ENCODE measurements around the gene DOCK4. TPM values are rescaled to one million over a fixed set of nuclear protein-coding genes. Genes with fewer than 3 reads are reported as not detected.
A peak's percentile ranks its signal among the peaks of the same experiment; 100 is the strongest.

Gene DOCK4
- total RNA-seq, 1 donor from 2014 or later = 10.6 TPM

DNA sequence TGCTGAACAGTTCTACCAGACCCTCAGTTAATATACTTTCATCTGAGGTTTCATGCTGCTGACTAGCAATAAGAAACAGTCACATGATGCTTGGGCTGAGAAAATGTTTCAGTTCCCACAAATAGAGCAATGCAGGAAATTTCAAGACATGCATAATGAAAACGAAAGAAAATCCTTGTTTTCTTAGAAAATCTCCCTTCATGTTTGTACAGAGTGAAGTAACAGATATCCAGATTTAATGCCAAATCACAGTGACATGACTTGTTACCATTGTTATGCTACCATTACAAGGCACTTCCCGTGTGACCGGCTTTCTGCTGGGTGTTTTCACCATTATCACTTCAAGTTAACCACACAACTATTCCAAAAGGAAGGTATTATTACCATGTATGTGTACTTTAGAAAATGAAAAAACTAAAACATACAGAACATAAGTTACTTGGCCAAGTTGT lies 121.7 kb downstream of the DOCK4 start:
- TF ChIP-seq, protein P1, sequence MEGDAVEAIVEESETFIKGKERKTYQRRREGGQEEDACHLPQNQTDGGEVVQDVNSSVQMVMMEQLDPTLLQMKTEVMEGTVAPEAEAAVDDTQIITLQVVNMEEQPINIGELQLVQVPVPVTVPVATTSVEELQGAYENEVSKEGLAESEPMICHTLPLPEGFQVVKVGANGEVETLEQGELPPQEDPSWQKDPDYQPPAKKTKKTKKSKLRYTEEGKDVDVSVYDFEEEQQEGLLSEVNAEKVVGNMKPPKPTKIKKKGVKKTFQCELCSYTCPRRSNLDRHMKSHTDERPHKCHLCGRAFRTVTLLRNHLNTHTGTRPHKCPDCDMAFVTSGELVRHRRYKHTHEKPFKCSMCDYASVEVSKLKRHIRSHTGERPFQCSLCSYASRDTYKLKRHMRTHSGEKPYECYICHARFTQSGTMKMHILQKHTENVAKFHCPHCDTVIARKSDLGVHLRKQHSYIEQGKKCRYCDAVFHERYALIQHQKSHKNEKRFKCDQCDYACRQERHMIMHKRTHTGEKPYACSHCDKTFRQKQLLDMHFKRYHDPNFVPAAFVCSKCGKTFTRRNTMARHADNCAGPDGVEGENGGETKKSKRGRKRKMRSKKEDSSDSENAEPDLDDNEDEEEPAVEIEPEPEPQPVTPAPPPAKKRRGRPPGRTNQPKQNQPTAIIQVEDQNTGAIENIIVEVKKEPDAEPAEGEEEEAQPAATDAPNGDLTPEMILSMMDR (conservative IDR thresholded peaks at IDR 0.05; ENCODE audit: low read depth, low read length) = no peak
- no peak for DNase-seq (ENCODE audit: low read depth)
- H3K4me3 ChIP-seq (ENCODE audit: low read depth, low read length) = no peak overlapping the region

DNA sequence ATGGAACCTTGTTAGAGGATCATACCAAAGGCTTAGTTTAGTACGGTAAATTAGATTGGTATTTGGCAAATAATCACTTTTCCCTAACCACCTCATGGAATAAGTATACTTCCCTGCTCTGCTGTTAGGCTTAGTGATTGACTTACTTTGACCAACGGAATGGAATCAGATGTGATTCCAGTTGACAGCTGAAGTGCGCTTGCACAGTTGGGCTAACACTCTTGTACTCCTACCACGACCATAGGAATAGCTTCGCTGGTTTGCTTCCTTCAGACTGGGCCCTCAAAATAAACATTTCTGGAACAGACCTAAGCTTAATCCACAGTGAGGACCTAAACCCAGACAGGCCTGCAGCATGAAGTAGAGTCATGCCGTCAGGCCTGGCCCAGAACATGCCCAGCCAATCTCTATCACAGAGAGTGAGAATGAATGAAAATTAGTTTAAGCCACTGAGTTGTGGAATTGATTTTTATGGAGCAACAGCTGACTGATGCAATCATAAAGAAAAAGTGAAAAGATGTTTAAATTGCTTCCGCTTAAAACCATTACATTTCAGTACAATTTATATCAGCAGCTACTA lies 122.3 kb downstream of the DOCK4 start:
- TF ChIP-seq, protein P1 (conservative IDR thresholded peaks at IDR 0.05; ENCODE audit: low read depth, low read length) = no peak
- no peak for DNase-seq (ENCODE audit: low read depth)

DNA sequence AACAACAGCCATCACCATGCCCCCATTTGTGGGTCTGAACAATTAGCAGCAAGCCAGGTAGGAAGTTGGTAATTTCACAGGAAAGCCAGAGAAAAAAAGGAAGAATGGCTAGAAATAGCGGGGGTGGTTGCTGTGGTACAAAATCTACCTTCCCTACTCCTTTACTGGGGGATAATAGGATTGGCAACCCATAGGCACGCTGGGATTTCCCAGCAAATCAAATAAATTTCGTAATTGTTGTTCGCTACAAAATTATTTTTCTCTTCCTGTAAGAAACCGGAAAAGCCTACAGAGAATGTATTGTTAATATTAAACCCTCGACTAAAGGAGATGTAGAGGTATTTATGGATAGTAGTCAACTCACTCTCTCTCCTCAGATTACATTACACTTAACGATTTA lies 123.9 kb downstream of the DOCK4 start:
- TF ChIP-seq, protein P1 (conservative IDR thresholded peaks at IDR 0.05; ENCODE audit: low read depth, low read length) = no peak
- no peak overlapping the region for H3K4me3 ChIP-seq (ENCODE audit: low read depth, low read length)
- no peak for DNase-seq (ENCODE audit: low read depth)

More for the DNA sequence above, 122.3 kb downstream of the DOCK4 start:
- no peak overlapping the region for H3K4me3 ChIP-seq (ENCODE audit: low read depth, low read length)

DNA sequence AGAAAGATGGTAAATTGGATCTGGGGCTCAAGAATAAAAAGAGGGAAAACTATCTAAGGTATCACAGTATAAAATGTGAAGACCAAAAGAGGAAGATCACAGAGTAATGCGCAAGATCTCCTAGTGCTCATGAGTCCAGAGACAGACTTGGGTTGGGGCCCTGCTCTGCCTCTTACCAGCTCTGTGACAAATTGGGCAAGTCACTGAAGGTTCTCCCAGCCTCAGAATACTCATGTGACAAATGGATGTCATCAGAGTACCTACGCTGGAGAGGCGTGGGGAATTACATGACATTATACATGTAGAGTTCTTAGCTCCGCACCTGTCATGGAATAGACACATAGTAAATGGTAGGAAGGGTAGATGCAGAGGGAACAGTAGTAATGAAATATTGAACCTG lies 124.4 kb downstream of the DOCK4 start:
- DNase-seq (ENCODE audit: low read depth) = no peak
- H3K4me3 ChIP-seq (ENCODE audit: low read depth, low read length) = no peak overlapping the region
- TF ChIP-seq, protein P1 (conservative IDR thresholded peaks at IDR 0.05; ENCODE audit: low read depth, low read length) = no peak

DNA sequence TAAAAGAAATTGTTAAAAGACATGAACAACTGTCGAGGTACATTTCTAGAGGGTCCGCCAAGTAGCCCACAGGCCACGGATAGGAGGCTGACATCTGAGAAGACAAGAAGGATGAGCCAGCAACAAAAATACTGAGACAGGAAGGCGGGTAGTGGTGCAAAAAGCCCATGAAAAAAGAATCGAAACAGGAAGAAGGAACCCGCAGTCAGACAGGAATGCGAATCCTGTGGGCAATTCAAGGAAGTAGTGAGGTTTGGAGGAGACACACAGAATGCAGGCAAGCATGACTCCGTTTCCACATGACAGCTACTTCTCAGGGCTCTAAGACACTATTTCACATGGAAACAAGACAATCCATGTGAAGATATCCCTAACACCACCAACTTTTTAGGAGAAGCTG lies 125.2 kb downstream of the DOCK4 start:
- peak; percentile 59 for DNase-seq (ENCODE audit: low read depth)
- H3K4me3 ChIP-seq (ENCODE audit: low read depth, low read length) = peak overlapping the region; percentile 22
- TF ChIP-seq, protein P1 (conservative IDR thresholded peaks at IDR 0.05; ENCODE audit: low read depth, low read length) = no peak

DNA sequence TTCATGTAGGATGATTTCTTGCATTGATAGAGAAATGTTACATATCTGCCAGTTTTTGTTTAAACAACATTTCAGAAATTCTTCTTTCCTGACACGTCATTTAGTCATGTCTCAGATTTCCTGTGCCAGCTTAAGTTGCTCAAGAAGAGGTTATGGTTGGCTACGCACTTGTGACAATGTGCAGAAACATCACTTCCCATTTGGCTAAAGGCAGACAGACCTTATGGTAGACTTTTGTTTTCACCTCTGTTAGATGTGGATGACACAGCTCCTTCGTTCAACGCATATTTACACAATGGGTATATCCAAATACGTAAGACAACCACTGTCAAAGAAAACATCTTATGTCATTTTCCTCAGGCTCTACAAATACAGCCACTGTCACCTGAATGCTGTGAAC lies 125.8 kb downstream of the DOCK4 start:
- peak; percentile 97 for DNase-seq (ENCODE audit: low read depth)
- H3K4me3 ChIP-seq (ENCODE audit: low read depth, low read length) = peak overlapping the region; percentile 22
- TF ChIP-seq, protein P1 (conservative IDR thresholded peaks at IDR 0.05; ENCODE audit: low read depth, low read length) = no peak

DNA sequence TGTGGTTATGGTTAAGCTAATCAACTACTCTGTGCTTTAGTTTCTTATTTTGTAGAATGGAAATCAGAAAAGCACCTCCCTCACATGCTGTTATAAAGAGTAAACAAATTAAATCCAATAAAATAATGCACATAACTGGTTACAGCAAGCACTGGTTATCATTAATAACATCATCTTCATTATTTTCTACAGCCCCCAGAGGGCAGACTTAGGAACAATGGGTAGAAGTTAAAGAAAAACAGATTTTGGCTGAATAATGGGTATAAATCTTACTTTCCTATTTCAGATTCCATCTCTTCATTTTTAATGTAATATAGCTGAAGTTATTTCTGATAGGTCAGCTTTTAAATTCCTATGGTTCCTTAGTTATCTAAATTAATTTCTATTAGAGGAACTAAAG lies 126.5 kb downstream of the DOCK4 start:
- TF ChIP-seq, protein P1 (conservative IDR thresholded peaks at IDR 0.05; ENCODE audit: low read depth, low read length) = peak; percentile 30
- DNase-seq (ENCODE audit: low read depth) = no peak
- no peak overlapping the region for H3K4me3 ChIP-seq (ENCODE audit: low read depth, low read length)
